Ovary (tissue), 9 donors: ENCODE results near the gene HTR1E. TPM values are rescaled to one million over a fixed set of nuclear protein-coding genes. Genes with fewer than 3 reads are reported as not detected.
A peak's percentile ranks its signal among the peaks of the same experiment; 100 is the strongest.
"Not testable (repeated sequence)": the region's sequence is repeated elsewhere in the genome, so short reads cannot be mapped to it uniquely, and the experiment has no call there.

Source experiments
- DNase-seq, 5 donors: peaks; one replicate each; pipeline ENCODE4 v3.0.0-alpha.2; 2019 to 2020
- H3K27ac ChIP-seq, 2 donors: fragments of 200-600 bp; one replicate each; pipeline versions ENCODE4 v1.5.1 to v1.8.0; 2019 to 2022
- H3K27me3 ChIP-seq: fragments of 200-600 bp; one replicate; pipeline ENCODE4 v1.8.0; 2022
- H3K36me3 ChIP-seq: fragments of 200-600 bp; sonication (generic); one replicate; pipeline ENCODE4 v1.5.1; 2019
- H3K4me1 ChIP-seq: one replicate; pipeline ENCODE4 v1.8.1; 2013; ENCODE audit warnings: mild to moderate bottlenecking, moderate library complexity; ENCODE audit not compliant: insufficient read depth
- H3K4me3 ChIP-seq: fragments of 200-600 bp; sonication (generic); one replicate; pipeline ENCODE4 v1.5.1; 2017
- H3K9me3 ChIP-seq, 2 donors: fragments of 200-600 bp in 1 of 2; sonication (generic) in 1 of 2; one replicate each; pipeline versions ENCODE4 v1.5.1 to v1.8.1; 2013 to 2019; ENCODE audit warnings: mild to moderate bottlenecking in 1 of 2, moderate library complexity in 1 of 2
- EP300 ChIP-seq: sonication (generic); formaldehyde crosslinking; IDR thresholded peaks from one replicate; pipeline ENCODE4 v1.6.1; 2017; ENCODE audit warnings: antibody characterized with exemption
- POLR2A ChIP-seq: fragments of 450-650 bp; IDR thresholded peaks from one replicate; pipeline ENCODE4 v1.6.1; 2017; ENCODE audit warnings: antibody characterized with exemption, mild to moderate bottlenecking, moderate library complexity
- WGBS, 3 donors: extraction: QIAGEN DNeasy Blood & Tissue Kit in 1 of 3; methylation state at CpG; one replicate each; pipeline versions ENCODE4 v1.1.5 to v1.1.7; 2013 to 2017; 5-methylcytosine and 5-hydroxymethylcytosine counted together
- intact Hi-C, 4 donors: fragments of 100-400 bp; cut with DNase I; formaldehyde crosslinking; loops; one replicate each; pipeline versions ENCODE4 v1.11.0 to v1.15.1; 2022 to 2023
- polyA plus RNA-seq, 2 donors: library from polyadenylated mRNA; stranded (reverse); fragments of 200-250 nt in 1 of 2; fragments of 350-450 nt in 1 of 2; fragmentation: Illumina TruSeq in 1 of 2; extraction: RNeasy Lipid Tissue Mini Kit (QIAGEN cat#74804) in 1 of 2; gene quantifications; one replicate each; pipeline ENCODE4 v1.2.3, GENCODE V29; 2013 to 2014
- total RNA-seq, 7 donors: library from RNA; depleted of rRNA in 2 of 7; stranded (reverse); fragments of >200 nt in 2 of 7; fragmentation: NEBNext Ultra II Directional in 3 of 7; extraction: Animal tissue kit (Norgen Biotek cat#: 25700) in 3 of 7; gene quantifications; one replicate each; pipeline versions ENCODE4 v1.1.0 to v1.2.4, GENCODE V29; 2016 to 2023
- TF ChIP-seq, protein P1 (sequence below), 3 donors: fragments of 450-650 bp in 2 of 3; fragments of 200-600 bp in 1 of 3; IDR thresholded peaks; one replicate each; pipeline versions ENCODE4 v1.5.1 to v1.8.0; 2016 to 2022; ENCODE audit warnings: antibody characterized with exemption in 3 of 3, mild to moderate bottlenecking in 1 of 3
- donor health status: DM: no; HTN: no; CAD: no; lungs with moderate emphysema.
- donor health status: DM: no; HTN: no; CAD: no.
- donor health status: Bipolar disorder and iron deficiency.
- donor health status: DM: yes; HTN: yes; CAD: no.
- donor health status: DM: no; HTN: no; CAD: no.
- donor health status: DM: yes; HTN: yes; CAD: no.

HTR1E gene
- total and polyA plus RNA-seq, 9 donors, result 0.60 to 4.4 (median 1.1) TPM

DNA sequence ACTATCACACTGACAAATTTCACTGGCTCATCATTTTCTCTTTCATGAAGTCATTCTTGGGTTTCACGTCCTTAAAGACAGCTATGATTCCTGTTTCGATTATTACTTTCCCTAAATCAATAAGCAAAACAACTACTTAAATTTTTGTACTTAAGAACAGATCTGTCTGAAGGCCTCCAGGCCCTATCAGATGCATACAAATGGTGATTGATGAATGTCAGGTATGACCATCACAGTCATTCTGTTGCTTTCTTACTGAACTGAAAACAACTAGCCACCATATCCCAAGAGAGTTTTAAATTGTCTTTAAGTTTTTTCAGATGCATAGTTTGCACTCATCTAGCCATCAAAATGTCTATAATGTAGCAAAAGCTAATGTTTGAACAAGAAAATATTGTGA, 20.9 kb upstream of the HTR1E start:
- TF ChIP-seq POLR2A, result no peak

DNA sequence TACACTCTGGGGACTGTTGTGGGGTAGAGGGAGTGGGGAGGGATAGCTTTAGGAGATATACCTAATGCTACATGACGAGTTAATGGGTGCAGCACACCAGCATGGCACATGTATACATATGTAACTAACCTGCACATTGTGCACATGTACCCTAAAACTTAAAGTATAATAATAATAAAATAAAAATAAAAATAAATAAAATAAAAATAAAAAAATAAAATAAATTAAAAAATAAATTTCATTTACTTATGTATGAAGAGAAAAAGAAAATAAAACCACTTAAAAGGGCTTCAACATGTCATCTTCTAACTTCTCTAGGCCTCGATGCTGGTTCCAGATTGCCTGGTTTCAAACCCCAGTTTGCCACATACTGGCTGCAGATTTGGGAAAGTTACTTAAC, 10.2 kb upstream of the HTR1E start:
- H3K9me3 ChIP-seq, H3K4me1 ChIP-seq, intact Hi-C loops, H3K36me3 ChIP-seq, H3K4me3 ChIP-seq, H3K27me3 ChIP-seq, DNase-seq, H3K27ac ChIP-seq: not testable (repeated sequence)
- WGBS, 3 donors, result 84 to 94% (median 93%) methylated on average over 2 of the region's 2 CpGs

More for the DNA sequence above, 20.9 kb upstream of the HTR1E start:
- no peaks in the 10 kb centered on the region for H3K27me3 ChIP-seq
- H3K36me3 ChIP-seq, result no peaks in the 10 kb centered on the region
- no peaks in the 10 kb centered on the region for H3K4me1 ChIP-seq
- no peaks in the 10 kb centered on the region for H3K9me3 ChIP-seq
- H3K27ac ChIP-seq, result no peak overlapping the region
- H3K4me3 ChIP-seq, result no peak overlapping the region
- intact Hi-C loops, result no loop called here
- DNase-seq, result no peak
- WGBS, 3 donors, result 82 to 93% (median 82%) methylated on average over 2 of the region's 2 CpGs

DNA sequence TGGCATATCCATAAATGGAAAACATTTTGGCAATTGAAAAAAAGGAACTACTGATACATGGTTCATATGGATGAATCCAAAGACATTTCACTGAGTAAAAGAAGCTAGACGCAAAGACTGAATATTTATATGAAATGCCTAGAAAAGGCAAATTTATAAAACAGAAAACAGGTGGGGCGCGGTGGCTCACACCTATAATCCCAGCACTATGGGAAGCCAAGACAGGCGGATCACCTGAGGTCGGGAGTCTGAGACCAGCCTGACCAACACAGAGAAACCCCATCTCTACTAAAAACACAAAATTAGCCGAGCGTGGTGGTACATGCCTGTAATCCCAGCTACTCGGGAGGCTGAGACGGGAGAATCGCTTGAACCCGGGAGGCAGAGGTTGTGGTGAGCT, 9.5 kb upstream of the HTR1E start:
- WGBS, 3 donors, result 96 to 97% (median 97%) methylated on average over 11 of the region's 11 CpGs
- DNase-seq, H3K27me3 ChIP-seq, H3K4me1 ChIP-seq, H3K9me3 ChIP-seq, intact Hi-C loops, H3K4me3 ChIP-seq, H3K27ac ChIP-seq, H3K36me3 ChIP-seq: not testable (repeated sequence)

DNA sequence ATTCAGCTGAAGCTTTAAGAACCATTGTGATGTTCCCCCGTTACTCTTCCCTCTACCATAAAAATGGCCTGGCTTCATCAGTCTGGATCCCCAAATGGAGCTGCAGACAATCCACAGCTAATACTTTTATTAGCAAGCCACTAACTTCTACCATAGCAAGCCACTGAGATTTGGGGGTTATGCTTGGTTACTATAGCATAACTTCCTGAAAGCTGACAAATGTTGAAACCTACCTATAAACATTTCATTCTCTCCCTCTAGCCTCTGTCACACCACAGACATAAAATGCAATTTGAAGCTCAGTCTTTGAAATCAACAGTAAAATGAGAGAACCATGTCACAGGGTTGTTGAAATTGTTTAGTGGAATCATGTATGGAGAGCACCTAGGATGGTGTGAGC, 3.0 kb upstream of the HTR1E start:
- TF ChIP-seq EP300 (no peak), POLR2A (no peak)
- TF ChIP-seq, protein P1, sequence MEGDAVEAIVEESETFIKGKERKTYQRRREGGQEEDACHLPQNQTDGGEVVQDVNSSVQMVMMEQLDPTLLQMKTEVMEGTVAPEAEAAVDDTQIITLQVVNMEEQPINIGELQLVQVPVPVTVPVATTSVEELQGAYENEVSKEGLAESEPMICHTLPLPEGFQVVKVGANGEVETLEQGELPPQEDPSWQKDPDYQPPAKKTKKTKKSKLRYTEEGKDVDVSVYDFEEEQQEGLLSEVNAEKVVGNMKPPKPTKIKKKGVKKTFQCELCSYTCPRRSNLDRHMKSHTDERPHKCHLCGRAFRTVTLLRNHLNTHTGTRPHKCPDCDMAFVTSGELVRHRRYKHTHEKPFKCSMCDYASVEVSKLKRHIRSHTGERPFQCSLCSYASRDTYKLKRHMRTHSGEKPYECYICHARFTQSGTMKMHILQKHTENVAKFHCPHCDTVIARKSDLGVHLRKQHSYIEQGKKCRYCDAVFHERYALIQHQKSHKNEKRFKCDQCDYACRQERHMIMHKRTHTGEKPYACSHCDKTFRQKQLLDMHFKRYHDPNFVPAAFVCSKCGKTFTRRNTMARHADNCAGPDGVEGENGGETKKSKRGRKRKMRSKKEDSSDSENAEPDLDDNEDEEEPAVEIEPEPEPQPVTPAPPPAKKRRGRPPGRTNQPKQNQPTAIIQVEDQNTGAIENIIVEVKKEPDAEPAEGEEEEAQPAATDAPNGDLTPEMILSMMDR (IDR thresholded peaks at IDR 0.05), result no peak
- no peaks in the 10 kb centered on the region for H3K36me3 ChIP-seq
- H3K9me3 ChIP-seq, result no peaks in the 10 kb centered on the region
- H3K27me3 ChIP-seq, result no peaks in the 10 kb centered on the region
- H3K4me1 ChIP-seq, result no peaks in the 10 kb centered on the region
- DNase-seq, result no peak
- 87 to 92% (median 87%) methylated on average over 1 of the region's 1 CpG for WGBS, 3 donors
- intact Hi-C loops, result loop anchor here in 1 of 4 donors (10.0 kb wide), 1 partner anchor 1170 kb away; no protein-coding TSS in a partner anchor
- H3K4me3 ChIP-seq, result no peak overlapping the region
- no peak overlapping the region for H3K27ac ChIP-seq

DNA sequence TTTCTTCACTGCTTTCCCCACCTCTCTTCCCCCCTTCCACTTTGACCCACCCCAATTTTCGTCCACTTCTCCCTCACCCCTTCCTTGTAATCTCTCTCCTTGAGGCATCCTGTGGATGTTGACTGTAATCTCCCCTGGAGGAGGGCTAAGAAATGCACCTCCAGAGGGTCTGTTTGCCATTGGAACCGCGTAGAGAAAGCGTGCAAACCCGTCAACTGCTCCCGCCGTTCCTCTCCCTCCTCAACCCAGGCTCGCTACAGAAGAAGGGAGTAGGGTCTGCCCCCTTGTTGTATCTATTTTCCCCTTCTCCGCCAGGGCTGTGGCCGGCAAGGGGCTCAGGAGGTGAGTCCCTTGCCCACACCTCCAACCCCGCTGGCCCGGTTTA, 502 bp upstream of the HTR1E start:
- no peaks in the 10 kb centered on the region for H3K27me3 ChIP-seq
- DNase-seq, result no peak
- H3K27ac ChIP-seq, result peak overlapping the region in 1 of 2 donors; percentile 36
- no peaks in the 10 kb centered on the region for H3K9me3 ChIP-seq
- H3K4me1 ChIP-seq, result no peaks in the 10 kb centered on the region
- H3K36me3 ChIP-seq, result no peaks in the 10 kb centered on the region
- H3K4me3 ChIP-seq, result peak overlapping the region; percentile 48
- 6 to 11% (median 7%) methylated on average over 12 of the region's 12 CpGs for WGBS, 3 donors
- no peak for TF ChIP-seq POLR2A
- no peak for TF ChIP-seq EP300
- TF ChIP-seq, protein P1 (IDR thresholded peaks at IDR 0.05), result no peak
- intact Hi-C loops, result loop anchor here in 1 of 4 donors (2.0 to 10.0 kb wide), 2 partner anchors 1014 to 1172 kb away; no protein-coding TSS in a partner anchor

DNA sequence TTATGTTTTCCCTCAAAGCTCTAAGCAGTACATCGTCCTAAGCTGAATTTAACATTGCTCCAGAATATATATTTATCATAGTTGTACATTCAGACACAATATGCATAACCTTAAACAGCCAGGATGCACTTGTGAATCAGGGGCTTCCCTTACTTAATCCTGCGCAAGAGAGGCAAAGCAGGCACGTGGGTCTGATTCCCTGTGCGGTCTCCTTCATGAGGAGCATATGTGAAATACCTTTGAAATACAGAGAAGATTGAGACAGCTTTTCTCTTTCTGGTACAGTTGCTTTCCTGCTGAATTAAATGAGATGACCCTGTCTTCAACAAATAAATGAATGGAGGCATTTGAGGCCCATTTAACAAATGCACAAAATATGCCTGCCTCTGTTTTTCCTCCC, 1.5 kb downstream of the HTR1E start:
- H3K4me3 ChIP-seq, result no peak overlapping the region
- H3K27me3 ChIP-seq, result no peaks in the 10 kb centered on the region
- intact Hi-C loops, result loop anchor here in 1 of 4 donors (10.0 kb wide), 1 partner anchor 1174 kb away; no protein-coding TSS in a partner anchor
- H3K9me3 ChIP-seq, result no peaks in the 10 kb centered on the region
- no peak overlapping the region for H3K27ac ChIP-seq
- TF ChIP-seq POLR2A (no peak), EP300 (no peak)
- TF ChIP-seq, protein P1 (IDR thresholded peaks at IDR 0.05), result no peak
- H3K36me3 ChIP-seq, result no peaks in the 10 kb centered on the region
- 70 to 74% (median 72%) methylated on average over 4 of the region's 4 CpGs for WGBS, 3 donors
- H3K4me1 ChIP-seq, result no peaks in the 10 kb centered on the region
- no peak for DNase-seq
